ENCODE results near the gene OPN4. TPM values are rescaled to one million over a fixed set of nuclear protein-coding genes. Genes with fewer than 3 reads are reported as not detected.
"Not testable (repeated sequence)": the region's sequence is repeated elsewhere in the genome, so short reads cannot be mapped to it uniquely, and the experiment has no call there.

The OPN4 gene
- total RNA-seq, 1 donor from 2014 or later: not detected

DNA sequence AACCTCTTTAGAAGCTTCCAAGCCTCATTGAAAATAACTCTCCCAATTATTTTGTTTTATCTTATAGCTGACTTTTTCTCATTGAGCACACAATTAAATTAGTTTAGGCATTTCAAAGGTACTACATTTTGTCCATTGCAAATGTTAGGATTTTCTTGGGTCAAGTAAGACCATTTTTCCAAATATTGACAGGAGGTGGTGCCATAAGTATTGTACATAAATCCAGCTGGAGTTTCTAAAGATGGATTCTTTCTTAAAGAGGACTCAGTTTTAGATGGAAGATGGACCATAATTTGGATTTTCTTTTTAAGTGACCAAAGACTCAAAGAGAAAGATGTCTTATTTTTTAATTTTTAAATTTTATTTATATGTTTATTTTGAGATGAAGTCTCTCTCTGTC lies 12.3 kb upstream of the OPN4 start:
- H3K36me3 Mint-ChIP-seq (ENCODE audit: low read depth): no peaks in the 10 kb centered on the region
- H3K4me1 Mint-ChIP-seq: peaks cover 10% of the 10 kb centered on the region
- intact Hi-C loops (cut with micrococcal nuclease): no loop called here

DNA sequence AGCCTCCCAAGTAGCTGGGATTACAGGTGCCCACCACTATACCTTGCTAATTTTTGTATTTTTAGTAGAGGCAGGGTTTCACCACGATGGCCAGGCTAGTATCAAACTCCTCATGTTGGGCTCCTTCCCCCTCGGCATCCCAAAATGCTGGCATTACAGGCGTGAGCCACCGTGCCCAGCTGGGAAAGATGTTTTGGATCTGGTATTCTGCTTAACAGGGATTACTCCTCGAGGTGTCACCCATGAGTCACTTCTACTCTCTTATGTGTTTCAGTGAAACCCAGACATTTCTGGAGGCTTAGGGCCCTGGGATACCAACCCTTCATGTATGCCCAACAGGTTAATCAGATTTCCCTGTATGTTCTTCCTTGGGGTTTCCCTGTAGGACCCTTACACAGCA lies 11.8 kb upstream of the OPN4 start:
- no peak overlapping the region for H3K4me3 Mint-ChIP-seq
- peaks cover 10% of the 10 kb centered on the region for H3K4me1 Mint-ChIP-seq
- H3K27ac Mint-ChIP-seq: no peak overlapping the region
- H3K9me3 Mint-ChIP-seq: peaks cover 6% of the 10 kb centered on the region
- no peaks in the 10 kb centered on the region for H3K36me3 Mint-ChIP-seq (ENCODE audit: low read depth)
- peaks cover 24% of the 10 kb centered on the region for H3K27me3 Mint-ChIP-seq
- intact Hi-C loops (cut with micrococcal nuclease): no loop called here
- DNase-seq: no peak

More for the DNA sequence above, 12.3 kb upstream of the OPN4 start:
- Mint-ChIP-seq H3K27ac (no peak overlapping the region), H3K27me3 (peaks cover 28% of the 10 kb centered on the region), H3K4me3 (no peak overlapping the region), H3K9me3 (peaks cover 6% of the 10 kb centered on the region)
- DNase-seq: no peak

DNA sequence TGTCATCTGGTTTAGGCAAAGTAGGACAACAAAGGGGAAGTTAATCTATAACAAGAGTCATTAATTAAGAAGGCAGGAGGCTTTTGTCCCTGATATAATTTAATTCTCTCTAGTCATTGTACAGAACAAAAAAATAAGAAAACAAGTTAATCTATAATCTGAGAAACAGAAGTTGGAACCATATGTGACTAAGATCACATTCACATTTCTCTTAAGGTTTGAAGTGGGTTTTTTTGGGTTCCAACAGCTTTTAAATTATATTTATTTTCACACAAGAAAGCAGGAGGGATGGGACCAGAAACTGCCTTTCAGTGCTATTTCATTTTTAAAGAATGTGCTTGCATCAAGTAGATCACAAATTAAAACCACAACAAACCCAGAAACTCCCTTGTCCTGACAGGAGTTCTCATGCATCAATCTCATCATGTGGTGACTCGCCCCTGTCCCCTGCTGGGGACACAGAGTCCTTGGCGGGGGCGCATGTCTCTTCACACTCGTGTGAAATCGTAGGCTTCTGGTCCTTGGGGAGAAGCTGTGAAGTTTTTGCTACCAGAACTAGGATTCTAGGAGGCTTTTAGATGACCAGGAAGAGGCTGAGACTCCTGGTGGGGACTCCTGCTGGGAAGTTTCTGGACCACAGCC lies 10.1 kb upstream of the OPN4 start:
- no peak for DNase-seq
- Mint-ChIP-seq H3K9me3 (peaks cover 6% of the 10 kb centered on the region), H3K36me3 (ENCODE audit: low read depth) (no peaks in the 10 kb centered on the region), H3K4me3 (no peak overlapping the region), H3K27me3 (peaks cover 14% of the 10 kb centered on the region), H3K27ac (no peak overlapping the region), H3K4me1 (peaks cover 10% of the 10 kb centered on the region)
- intact Hi-C loops (cut with micrococcal nuclease): no loop called here

DNA sequence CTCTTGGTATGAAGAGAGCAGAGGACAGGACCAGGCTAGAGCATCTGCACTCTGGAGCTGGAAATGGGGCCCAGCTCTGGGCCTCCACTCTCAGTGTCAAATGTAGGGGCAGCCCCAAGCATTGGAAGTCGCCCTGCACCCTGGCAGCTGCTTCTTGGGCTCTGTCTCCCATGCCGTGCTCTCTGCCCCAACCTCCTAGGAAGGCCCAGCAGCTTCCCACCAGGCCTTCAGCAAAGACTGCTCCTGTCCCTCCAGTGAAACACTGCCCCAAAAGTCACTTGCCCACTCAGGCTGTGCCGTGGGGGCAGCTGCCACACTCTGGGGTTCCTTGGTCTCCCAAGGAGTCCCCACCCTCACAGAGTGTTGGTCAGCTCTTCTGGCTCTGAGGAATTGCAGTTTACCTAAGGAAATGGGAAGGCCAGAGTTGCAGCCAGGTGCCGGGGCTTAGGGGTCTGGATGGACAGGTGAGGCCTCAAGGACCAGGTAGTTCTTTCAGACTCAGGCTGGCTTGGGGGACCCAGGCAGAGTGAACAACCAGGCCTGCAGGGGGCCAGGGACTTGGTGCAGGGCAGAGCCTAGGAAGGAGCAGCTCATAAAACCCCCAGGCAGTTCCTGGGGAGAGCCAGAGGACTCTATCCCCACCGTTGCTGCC lies 9.4 kb upstream of the OPN4 start:
- Mint-ChIP-seq H3K4me1 (peaks cover 10% of the 10 kb centered on the region), H3K27me3 (peaks cover 12% of the 10 kb centered on the region), H3K4me3 (no peak overlapping the region), H3K9me3 (peaks cover 6% of the 10 kb centered on the region), H3K36me3 (ENCODE audit: low read depth) (no peaks in the 10 kb centered on the region), H3K27ac (no peak overlapping the region)
- intact Hi-C loops (cut with micrococcal nuclease): no loop called here
- no peak for DNase-seq

DNA sequence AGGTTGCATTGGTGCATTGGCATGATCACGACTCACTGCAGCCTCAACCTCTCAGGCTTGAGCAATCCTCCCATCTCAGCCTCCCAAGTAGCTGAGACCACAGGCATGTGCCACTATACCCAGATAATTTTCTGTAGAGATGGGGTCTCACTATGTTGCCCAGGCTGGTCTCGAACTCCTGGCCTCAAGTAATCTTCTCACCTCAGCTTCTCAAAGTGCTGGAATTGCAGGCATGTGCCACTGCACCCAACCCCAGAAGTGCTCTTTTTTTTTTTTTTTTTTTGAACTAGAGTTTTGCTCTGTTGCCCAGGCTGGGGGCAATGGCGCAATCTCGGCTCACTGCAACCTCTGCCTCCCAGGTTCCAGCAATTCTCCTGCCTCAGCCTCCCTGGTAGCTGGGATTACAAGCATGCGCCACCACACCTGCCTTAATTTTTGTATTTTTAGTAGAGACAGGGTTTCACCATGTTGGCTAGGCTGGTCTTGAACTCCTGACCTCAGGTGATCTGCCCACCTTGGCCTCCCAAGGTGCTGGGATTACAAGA lies 8.7 kb upstream of the OPN4 start:
- peaks cover 10% of the 10 kb centered on the region for H3K4me1 Mint-ChIP-seq
- H3K27ac Mint-ChIP-seq; H3K27me3 Mint-ChIP-seq; H3K4me3 Mint-ChIP-seq; intact Hi-C loops (cut with micrococcal nuclease); DNase-seq; H3K9me3 Mint-ChIP-seq; H3K36me3 Mint-ChIP-seq (ENCODE audit: low read depth): not testable (repeated sequence)

DNA sequence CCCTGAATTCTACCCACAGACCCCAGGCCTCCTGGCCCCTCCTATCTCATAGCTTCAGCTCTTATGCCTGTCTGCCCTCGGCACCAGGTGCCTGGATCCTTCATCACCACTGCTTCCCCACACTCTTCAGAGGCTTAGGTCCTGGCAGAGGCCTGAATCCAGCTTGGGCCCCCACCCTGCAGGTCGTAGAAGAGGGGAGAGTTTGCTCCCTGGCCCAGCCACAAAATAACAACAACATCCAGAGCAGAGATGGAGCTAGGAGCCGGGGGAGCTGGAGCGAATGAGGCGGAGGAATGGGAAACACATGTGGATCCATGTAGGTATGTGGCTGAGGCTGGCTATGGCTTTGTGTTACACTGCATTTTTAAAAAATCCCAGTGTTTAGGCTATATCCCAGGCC lies 7.8 kb upstream of the OPN4 start:
- H3K27ac Mint-ChIP-seq: no peak overlapping the region
- intact Hi-C loops (cut with micrococcal nuclease): no loop called here
- peaks cover 6% of the 10 kb centered on the region for H3K27me3 Mint-ChIP-seq
- peaks cover 10% of the 10 kb centered on the region for H3K4me1 Mint-ChIP-seq
- H3K4me3 Mint-ChIP-seq: no peak overlapping the region
- H3K36me3 Mint-ChIP-seq (ENCODE audit: low read depth): no peaks in the 10 kb centered on the region
- no peak for DNase-seq
- peaks cover 5% of the 10 kb centered on the region for H3K9me3 Mint-ChIP-seq

DNA sequence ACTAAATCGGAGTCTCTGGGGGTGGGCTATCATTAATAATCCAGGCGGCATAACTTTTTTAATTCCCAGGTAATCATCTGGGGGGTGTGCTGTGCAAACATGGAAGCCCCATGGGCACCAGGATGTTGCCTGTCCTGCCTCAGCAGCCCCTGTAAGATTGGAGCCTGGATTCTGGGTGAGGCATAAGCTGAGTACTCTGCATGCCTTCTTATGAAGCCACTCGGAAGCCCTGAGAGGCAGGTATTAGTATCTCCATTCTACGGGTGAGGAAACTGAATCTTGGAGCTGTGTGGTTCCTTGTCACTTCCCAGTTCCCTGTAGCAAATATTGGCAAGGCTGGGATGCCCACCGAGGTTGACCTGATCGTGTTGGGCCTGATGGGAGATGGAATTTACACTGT lies 7.4 kb upstream of the OPN4 start:
- Mint-ChIP-seq H3K27me3 (peaks cover 2% of the 10 kb centered on the region), H3K9me3 (peaks cover 1% of the 10 kb centered on the region), H3K4me1 (peaks cover 10% of the 10 kb centered on the region), H3K36me3 (ENCODE audit: low read depth) (no peaks in the 10 kb centered on the region), H3K4me3 (no peak overlapping the region), H3K27ac (no peak overlapping the region)
- intact Hi-C loops (cut with micrococcal nuclease): no loop called here
- no peak for DNase-seq

DNA sequence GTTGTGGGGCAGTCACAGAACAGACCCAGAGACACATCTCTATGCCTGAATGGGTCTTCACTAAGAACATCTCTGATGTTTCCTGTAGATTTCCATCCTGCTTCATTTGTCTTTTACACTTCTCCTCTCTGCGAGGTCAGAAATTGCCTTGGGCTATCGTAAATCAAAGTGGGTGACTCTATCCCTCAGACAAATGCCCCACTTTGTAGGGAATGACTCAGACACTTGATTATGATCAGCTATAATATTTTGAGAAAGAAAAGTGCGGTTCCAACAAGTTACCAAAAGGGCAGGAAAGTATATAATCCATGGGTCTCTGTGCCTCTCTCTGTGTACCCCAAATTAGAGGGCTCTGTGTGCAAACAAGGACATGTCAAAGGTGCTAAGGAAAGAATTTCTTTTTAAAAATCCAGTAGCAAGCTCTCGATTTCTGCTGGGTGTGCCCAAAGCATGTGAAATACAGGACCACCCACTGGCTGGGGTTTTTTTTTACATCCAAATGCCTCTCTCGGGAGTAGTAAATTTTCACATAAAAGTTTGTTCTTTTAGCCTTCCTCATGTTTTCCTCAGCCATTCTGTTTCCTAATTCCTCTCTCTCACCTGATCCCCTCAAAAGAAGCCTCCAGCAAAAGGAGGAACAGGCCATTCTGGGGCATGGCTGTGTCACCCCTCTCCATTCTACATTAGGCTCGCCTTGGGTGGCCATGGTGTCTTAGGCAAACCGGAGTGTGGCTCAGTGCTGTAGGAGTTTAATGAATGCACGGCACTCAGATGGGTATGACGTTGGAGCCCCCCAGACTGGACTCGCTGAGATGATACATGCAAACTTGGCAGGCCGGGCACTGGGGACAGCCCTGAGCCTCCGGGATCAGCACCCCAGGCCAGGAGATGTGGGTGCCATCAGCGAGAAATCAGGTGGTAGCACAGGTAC lies 6.3 kb upstream of the OPN4 start:
- no peaks in the 10 kb centered on the region for H3K27me3 Mint-ChIP-seq
- no peaks in the 10 kb centered on the region for H3K9me3 Mint-ChIP-seq
- DNase-seq: no peak
- intact Hi-C loops (cut with micrococcal nuclease): no loop called here
- H3K27ac Mint-ChIP-seq: no peak overlapping the region
- peaks cover 10% of the 10 kb centered on the region for H3K4me1 Mint-ChIP-seq
- H3K36me3 Mint-ChIP-seq (ENCODE audit: low read depth): no peaks in the 10 kb centered on the region
- H3K4me3 Mint-ChIP-seq: no peak overlapping the region

DNA sequence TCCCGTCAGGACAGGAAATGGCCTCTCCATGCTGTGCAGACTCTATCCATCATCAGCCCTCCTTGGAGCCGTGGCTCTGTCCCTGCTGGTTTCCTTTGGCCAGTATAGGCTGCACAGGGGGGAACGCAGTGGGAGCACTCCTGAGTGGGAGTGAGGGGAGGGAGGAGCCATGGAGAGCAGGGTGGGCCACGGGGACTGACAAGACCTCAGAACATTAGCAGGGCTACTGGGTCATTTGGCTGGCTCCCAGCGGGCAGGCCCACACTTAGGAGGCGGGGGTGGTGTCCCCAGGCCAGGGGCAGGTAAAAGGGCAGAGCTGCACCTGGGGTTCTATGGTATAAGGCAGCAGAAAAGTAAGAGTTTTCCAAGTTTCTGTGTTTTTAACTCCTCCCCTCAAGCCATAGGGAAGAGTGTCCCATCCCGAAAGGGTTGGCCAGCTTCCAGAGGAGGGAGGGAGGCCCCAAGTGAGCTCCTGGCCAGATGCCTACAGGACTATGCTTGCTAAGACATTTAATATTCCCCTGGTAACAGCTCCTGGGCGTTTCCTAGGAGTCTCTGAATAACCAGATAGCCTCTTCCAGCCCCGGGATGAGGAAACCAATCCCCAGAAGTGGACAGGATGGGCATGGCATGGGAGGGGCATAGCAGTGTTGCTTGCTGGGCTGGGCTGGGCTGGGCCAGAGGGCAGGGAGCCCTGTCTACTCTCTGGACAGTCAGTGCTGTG lies 5.5 kb upstream of the OPN4 start:
- Mint-ChIP-seq H3K9me3 (no peaks in the 10 kb centered on the region), H3K27me3 (no peaks in the 10 kb centered on the region), H3K4me1 (peaks cover 2% of the 10 kb centered on the region), H3K27ac (no peak overlapping the region), H3K4me3 (no peak overlapping the region), H3K36me3 (ENCODE audit: low read depth) (no peaks in the 10 kb centered on the region)
- DNase-seq: no peak
- intact Hi-C loops (cut with micrococcal nuclease): no loop called here

DNA sequence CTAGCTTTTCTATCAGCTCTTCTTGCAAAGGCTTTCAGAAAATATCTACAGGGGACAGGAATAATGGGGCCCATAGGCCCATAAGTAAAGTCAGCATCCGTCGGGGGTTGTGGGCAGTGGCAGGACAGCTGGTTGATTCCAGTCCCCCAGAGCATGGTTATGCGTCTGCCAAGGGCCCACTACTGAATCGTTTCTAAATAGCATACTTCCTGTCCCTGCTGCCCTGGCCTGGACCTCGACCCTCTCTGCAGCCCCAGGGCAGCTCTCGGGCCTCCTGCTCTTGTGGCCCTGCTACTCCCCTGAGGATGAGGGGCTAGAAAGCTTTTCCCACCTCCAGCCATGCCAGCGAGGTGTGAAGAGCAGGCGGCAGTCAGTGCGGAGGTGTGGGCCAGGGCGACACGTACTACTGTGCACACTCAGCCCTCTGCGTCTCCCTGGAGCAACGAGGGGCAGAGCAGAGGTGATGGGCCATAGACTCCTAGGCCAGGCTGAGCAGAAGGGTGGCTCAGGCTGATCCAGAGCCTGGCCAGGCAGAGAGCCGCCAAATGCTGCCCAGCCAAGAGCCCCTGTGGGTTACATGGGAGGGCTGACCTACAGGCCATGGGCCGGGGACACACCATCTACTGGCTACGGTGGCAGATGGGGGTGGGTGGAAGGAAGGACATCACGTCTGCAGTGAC lies 4.7 kb upstream of the OPN4 start:
- H3K27me3 Mint-ChIP-seq: no peaks in the 10 kb centered on the region
- no peak for DNase-seq
- H3K4me1 Mint-ChIP-seq: no peaks in the 10 kb centered on the region
- intact Hi-C loops (cut with micrococcal nuclease): no loop called here
- no peaks in the 10 kb centered on the region for H3K9me3 Mint-ChIP-seq
- no peak overlapping the region for H3K4me3 Mint-ChIP-seq
- H3K27ac Mint-ChIP-seq: no peak overlapping the region
- no peaks in the 10 kb centered on the region for H3K36me3 Mint-ChIP-seq (ENCODE audit: low read depth)

DNA sequence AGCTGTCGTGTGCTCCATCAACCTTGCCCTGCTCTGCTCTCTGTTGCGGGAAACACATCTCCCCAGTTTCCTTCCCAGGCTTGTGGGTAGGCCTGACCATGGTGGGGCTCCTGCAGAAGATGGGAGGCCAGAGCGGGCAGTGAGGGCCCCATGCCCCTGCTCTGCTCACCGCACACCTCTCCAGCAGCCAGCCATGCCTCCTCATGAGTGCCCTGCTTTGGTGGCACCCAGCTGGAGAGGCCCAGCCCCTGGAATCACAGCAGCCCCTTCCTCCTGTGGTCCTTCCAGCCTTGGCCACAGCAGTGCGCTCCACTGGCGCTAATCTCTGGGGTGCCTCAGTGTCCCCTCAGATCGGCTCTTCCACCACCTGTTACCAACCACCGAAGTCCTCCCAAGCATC lies 4.2 kb upstream of the OPN4 start:
- H3K27ac Mint-ChIP-seq: no peak overlapping the region
- H3K4me3 Mint-ChIP-seq: no peak overlapping the region
- H3K9me3 Mint-ChIP-seq: no peaks in the 10 kb centered on the region
- H3K36me3 Mint-ChIP-seq (ENCODE audit: low read depth): no peaks in the 10 kb centered on the region
- no peak for DNase-seq
- H3K27me3 Mint-ChIP-seq: no peaks in the 10 kb centered on the region
- H3K4me1 Mint-ChIP-seq: no peaks in the 10 kb centered on the region
- intact Hi-C loops (cut with micrococcal nuclease): no loop called here

DNA sequence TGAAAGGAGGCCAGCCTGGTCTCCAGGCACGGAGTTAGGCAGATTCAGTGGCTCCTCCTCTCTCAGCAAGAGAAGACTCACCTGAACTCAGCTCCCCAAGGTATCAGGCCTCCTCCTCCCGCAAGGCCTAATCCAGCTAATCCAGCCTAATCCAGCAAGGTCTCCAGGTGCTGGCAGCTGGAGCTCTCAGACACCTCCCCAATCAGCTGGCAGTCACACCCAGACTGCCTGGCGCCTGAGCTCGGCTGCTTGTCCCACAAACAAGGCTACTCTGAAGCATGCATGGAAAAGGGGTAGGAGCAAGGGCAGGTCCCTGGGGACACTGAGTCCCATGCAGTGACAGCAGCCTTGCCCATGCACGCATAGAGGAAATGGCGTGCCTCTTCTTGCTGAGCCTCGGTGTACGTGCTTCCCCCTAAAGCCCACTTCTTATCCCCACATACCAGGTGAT lies 3.3 kb upstream of the OPN4 start:
- intact Hi-C loops (cut with micrococcal nuclease): no loop called here
- Mint-ChIP-seq H3K4me1 (no peaks in the 10 kb centered on the region), H3K27me3 (no peaks in the 10 kb centered on the region), H3K9me3 (no peaks in the 10 kb centered on the region), H3K36me3 (ENCODE audit: low read depth) (no peaks in the 10 kb centered on the region), H3K27ac (no peak overlapping the region), H3K4me3 (no peak overlapping the region)
- no peak for DNase-seq

Data from activated CD4-positive, alpha-beta T cell treated with anti-CD3 and anti-CD28 coated beads, Interleukin-2, amount 10 ng/mL, durations not matched to agents 24 days and 14 days (primary cell).